ENCODE data around the gene LCE5A.
"Not testable (repeated sequence)": the region's sequence is repeated elsewhere in the genome, so short reads cannot be mapped to it uniquely, and the experiment has no call there.

The LCE5A gene

GRCh38 chr1:152539901-152540300 is 29.3 kb downstream of the LCE5A start:
- H3K27ac ChIP-seq, result no peak overlapping the region
- no peak for TF ChIP-seq CTCF (conservative IDR thresholded peaks at IDR 0.05)

- no peak overlapping the region for H3K27ac ChIP-seq
- TF ChIP-seq CTCF (conservative IDR thresholded peaks at IDR 0.05), result peak; percentile 46; the same call in 1 of the 2 replicates
Observed at GRCh38 chr1:152543820-152544219, 33.2 kb downstream of the LCE5A start.

- no peak overlapping the region for H3K27ac ChIP-seq
- no peak for TF ChIP-seq CTCF (conservative IDR thresholded peaks at IDR 0.05)
Observed at GRCh38 chr1:152546704-152547103, 36.1 kb downstream of the LCE5A start.

GRCh38 chr1:152548358-152548757 is 37.8 kb downstream of the LCE5A start:
- not testable (repeated sequence) for H3K27ac ChIP-seq
